ENCODE results near the gene NKAIN4. TPM values are rescaled to one million over a fixed set of nuclear protein-coding genes. Genes with fewer than 3 reads are reported as not detected.

Gene NKAIN4
- total and polyA plus RNA-seq, 2 experiments from 2014 or later: 12.6 to 13.2 TPM

DNA sequence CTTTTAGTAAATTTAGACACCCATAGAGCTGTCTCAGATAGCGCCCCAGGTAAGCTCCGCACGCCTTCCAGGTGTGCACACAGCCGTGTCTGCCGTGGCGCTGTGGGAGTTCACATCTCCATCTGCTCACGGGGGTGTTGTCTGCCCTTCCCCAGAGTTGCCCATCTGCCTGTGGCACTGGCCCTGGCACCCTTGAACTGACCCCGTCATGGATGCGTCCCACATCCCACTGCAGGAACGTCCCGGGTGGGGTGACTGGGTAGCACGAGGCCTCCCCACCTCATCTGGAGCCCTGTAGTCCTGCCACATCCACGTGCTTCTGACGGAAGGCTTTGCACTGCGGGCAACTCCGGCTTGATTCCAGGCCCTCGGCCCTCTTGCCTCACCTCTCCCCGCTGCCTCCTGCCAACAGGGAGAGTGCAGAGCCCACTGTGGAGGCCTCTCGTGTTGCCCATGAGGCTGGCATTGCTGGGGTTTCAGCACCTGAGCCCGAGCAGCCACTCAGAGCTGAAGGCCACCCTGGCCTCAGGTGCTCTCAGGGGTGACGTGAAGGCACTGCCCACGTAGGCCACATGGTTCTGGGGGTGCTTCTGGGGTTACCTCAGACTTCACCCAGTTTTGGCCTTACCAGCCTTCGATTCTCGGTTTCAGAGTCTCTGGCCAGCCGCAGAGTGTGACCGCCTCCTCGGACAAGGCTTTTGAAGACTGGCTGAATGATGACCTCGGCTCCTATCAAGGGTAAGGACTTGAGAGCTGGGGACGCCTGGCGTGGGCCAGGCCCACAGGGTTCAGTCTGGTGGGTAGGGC, 23.4 kb upstream of the NKAIN4 start (continued):
- no peak for TF ChIP-seq ZNF331 (CRISPR knock-in tag; IDR thresholded peaks at IDR 0.05; ENCODE audit: low read depth)
- TF ChIP-seq ETS1 (IDR thresholded peaks at IDR 0.05): no peak
- no peak for TF ChIP-seq ZNF114 (CRISPR knock-in tag; IDR thresholded peaks at IDR 0.05)
- TF ChIP-seq EZH2phosphoT487 (IDR thresholded peaks at IDR 0.05; ENCODE audit: unreplicated experiment): no peak
- TF ChIP-seq STAT1 (IDR thresholded peaks at IDR 0.05; ENCODE audit: unreplicated experiment): no peak
- TF ChIP-seq, protein P1, sequence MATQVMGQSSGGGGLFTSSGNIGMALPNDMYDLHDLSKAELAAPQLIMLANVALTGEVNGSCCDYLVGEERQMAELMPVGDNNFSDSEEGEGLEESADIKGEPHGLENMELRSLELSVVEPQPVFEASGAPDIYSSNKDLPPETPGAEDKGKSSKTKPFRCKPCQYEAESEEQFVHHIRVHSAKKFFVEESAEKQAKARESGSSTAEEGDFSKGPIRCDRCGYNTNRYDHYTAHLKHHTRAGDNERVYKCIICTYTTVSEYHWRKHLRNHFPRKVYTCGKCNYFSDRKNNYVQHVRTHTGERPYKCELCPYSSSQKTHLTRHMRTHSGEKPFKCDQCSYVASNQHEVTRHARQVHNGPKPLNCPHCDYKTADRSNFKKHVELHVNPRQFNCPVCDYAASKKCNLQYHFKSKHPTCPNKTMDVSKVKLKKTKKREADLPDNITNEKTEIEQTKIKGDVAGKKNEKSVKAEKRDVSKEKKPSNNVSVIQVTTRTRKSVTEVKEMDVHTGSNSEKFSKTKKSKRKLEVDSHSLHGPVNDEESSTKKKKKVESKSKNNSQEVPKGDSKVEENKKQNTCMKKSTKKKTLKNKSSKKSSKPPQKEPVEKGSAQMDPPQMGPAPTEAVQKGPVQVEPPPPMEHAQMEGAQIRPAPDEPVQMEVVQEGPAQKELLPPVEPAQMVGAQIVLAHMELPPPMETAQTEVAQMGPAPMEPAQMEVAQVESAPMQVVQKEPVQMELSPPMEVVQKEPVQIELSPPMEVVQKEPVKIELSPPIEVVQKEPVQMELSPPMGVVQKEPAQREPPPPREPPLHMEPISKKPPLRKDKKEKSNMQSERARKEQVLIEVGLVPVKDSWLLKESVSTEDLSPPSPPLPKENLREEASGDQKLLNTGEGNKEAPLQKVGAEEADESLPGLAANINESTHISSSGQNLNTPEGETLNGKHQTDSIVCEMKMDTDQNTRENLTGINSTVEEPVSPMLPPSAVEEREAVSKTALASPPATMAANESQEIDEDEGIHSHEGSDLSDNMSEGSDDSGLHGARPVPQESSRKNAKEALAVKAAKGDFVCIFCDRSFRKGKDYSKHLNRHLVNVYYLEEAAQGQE (IDR thresholded peaks at IDR 0.05; ENCODE audit: unreplicated experiment): no peak
- TF ChIP-seq NANOG (IDR thresholded peaks at IDR 0.05; ENCODE audit: borderline replicate concordance): no peak
- no peak for TF ChIP-seq POLR2AphosphoS5 (IDR thresholded peaks at IDR 0.05; ENCODE audit: low read depth)

- ATAC-seq: no peak
- H3K27ac Mint-ChIP-seq: no peak overlapping the region
- H3K27me3 Mint-ChIP-seq (ENCODE audit: insufficient read depth, low read depth, poor library complexity): peaks cover 11% of the 10 kb centered on the region
- Histone ChIP-seq H3K9me2 (ENCODE audit: insufficient read depth) (no peaks in the 10 kb centered on the region), H3K4me3 (no peak overlapping the region), H3K4me2 (no peak overlapping the region), H3K36me3 (ENCODE audit: insufficient read depth) (peaks cover 9% of the 10 kb centered on the region; the same call in 1 of the 2 replicates), H3K27me3 (ENCODE audit: insufficient read depth) (no peaks in the 10 kb centered on the region), H3K27ac (ENCODE audit: low read depth) (no peak overlapping the region), H2AFZ (no peak overlapping the region), H3K4me1 (ENCODE audit: insufficient read depth) (peaks cover 3% of the 10 kb centered on the region; the same call in 1 of the 2 replicates), H3F3A (replicated peaks; ENCODE audit: low read depth) (0 out of 2 replicates have a peak, but pooled peaks cover 3% of the 10 kb centered on the region), H3K79me2 (replicated peaks; ENCODE audit: insufficient read depth) (peaks cover 42% of the 10 kb centered on the region), H4K20me1 (replicated peaks; ENCODE audit: insufficient read depth) (peaks cover 25% of the 10 kb centered on the region)
- H3K36me3 Mint-ChIP-seq (ENCODE audit: low read depth): peaks cover 32% of the 10 kb centered on the region
- DNase-seq (ENCODE audit: low spot score): no peak
- H3K4me3 Mint-ChIP-seq: no peak overlapping the region
- H3K9me3 Mint-ChIP-seq: no peaks in the 10 kb centered on the region
- peaks cover 6% of the 10 kb centered on the region for H3K4me1 Mint-ChIP-seq
- no peak for TF ChIP-seq NANOG (IDR thresholded peaks at IDR 0.05; ENCODE audit: borderline replicate concordance)
- TF ChIP-seq ZNF331 (CRISPR knock-in tag; IDR thresholded peaks at IDR 0.05; ENCODE audit: low read depth): no peak
- TF ChIP-seq, protein P2, sequence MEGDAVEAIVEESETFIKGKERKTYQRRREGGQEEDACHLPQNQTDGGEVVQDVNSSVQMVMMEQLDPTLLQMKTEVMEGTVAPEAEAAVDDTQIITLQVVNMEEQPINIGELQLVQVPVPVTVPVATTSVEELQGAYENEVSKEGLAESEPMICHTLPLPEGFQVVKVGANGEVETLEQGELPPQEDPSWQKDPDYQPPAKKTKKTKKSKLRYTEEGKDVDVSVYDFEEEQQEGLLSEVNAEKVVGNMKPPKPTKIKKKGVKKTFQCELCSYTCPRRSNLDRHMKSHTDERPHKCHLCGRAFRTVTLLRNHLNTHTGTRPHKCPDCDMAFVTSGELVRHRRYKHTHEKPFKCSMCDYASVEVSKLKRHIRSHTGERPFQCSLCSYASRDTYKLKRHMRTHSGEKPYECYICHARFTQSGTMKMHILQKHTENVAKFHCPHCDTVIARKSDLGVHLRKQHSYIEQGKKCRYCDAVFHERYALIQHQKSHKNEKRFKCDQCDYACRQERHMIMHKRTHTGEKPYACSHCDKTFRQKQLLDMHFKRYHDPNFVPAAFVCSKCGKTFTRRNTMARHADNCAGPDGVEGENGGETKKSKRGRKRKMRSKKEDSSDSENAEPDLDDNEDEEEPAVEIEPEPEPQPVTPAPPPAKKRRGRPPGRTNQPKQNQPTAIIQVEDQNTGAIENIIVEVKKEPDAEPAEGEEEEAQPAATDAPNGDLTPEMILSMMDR (conservative IDR thresholded peaks at IDR 0.05; ENCODE audit: low read depth in 2 of 2): no peak
- no peak for TF ChIP-seq EZH2phosphoT487 (IDR thresholded peaks at IDR 0.05; ENCODE audit: unreplicated experiment)
- TF ChIP-seq CREB1 (CRISPR knock-in tag; IDR thresholded peaks at IDR 0.05; ENCODE audit: low read depth): no peak
- TF ChIP-seq EZH2 (IDR thresholded peaks at IDR 0.05; ENCODE audit: low read depth, unreplicated experiment): no peak
These were observed 22.7 kb upstream of the NKAIN4 start for GRCh38 chr20:63276956-63277355.
